ENCODE measurements around the gene DNAJC5G. TPM values are rescaled to one million over a fixed set of nuclear protein-coding genes. Genes with fewer than 3 reads are reported as not detected.

The DNAJC5G gene
- polyA plus RNA-seq, 1 of the 3 experiments (the other 2 are of a cell fraction): 0.18 TPM

DNA sequence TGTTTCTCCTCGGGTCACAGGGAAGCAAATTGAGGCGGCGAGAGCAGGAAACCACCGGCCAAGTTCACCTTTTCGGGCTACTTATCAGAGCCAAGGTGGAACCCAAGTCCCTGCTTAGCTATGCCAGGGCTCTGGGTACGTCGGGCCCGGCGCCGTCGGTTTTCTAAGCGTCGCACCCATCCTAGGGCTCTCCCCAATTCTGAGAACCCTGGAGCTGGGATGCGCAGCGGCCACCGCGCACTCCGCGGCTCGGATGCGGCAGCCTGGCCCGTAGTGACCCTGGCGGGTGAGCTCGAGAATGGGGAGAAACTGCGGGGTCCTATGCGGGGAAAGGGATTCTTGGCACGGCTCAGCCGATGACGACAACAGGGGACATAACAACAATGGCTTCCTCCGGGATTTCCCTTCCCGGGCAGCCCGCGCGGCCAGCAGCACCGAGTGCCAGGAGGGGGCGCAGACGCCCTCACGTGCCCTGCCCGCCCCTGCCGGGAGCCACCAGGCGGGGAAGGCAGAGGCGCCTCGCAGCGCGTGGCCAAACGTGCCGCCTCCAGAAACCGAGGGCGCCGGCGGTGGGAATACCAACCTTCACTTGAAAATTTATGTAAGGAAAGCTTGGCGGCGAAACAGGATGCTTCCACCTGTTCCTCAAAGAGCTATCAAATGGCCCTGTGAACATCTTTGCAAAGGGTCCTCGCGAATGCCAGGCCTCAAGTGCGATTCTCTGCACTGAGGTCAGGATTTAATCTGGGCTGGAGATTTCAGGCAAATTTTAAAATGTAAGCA lies 10.3 kb upstream of the DNAJC5G start:
- Histone ChIP-seq H2AFZ (ENCODE audit: low read depth) (peak overlapping the region; percentile 72; the same call in 1 of the 2 replicates), H3K27ac (ENCODE audit: low read depth in 2 of 2, low read length in 1 of 2) (no peak overlapping the region), H3K4me2 (peak overlapping the region; percentile 84), H3K27me3 (ENCODE audit: insufficient read depth) (peaks cover 86% of the 10 kb centered on the region), H3K79me2 (ENCODE audit: insufficient read depth) (no peaks in the 10 kb centered on the region), H3K9me2 (no peaks in the 10 kb centered on the region), H3K4me3 (ENCODE audit: low read depth in 2 of 2, low read length in 1 of 2) (peak overlapping the region; percentile 49 to 55), H3F3A (replicated peaks; ENCODE audit: insufficient read depth) (peaks cover 6% of the 10 kb centered on the region), H4K20me1 (ENCODE audit: insufficient read depth) (no peaks in the 10 kb centered on the region), H3K9ac (no peak overlapping the region), H3K9me3 (no peaks in the 10 kb centered on the region), H3K4me1 (ENCODE audit: control insufficient read depth in 1 of 2, insufficient read depth in 2 of 2, low read depth in 1 of 2, low read length in 1 of 2) (peaks cover 6 to 28% of the 10 kb centered on the region in 2 experiments; a peak in 1 of 4 replicates), H3K36me3 (replicated peaks in 1 of 2; ENCODE audit: control insufficient read depth in 1 of 2, insufficient read depth in 2 of 2, low read length in 1 of 2) (no peaks in the 10 kb centered on the region)
- peak; percentile 100 for DNase-seq
- ChIA-PET CTCF (interaction anchor here (0.5 to 14.1 kb wide), 61 partner anchors 9 to 1663 kb away, joined by 3 to 392 read pairs (median 4); partner anchors contain the start of genes ABHD1, AGBL5, ATRAID and CAD), POLR2A (interaction anchor here (0.6 to 2.0 kb wide), 3 partner anchors 16 to 1387 kb away, joined by 3 to 7 read pairs (median 4); partner anchors contain the start of gene ASXL2)
- WGBS (ENCODE audit: low lambda C conversion rate): 11% methylated on average over 47 of the region's 56 CpGs
- no peak for TF ChIP-seq RCOR1 (IDR thresholded peaks at IDR 0.05; ENCODE audit: low read length)
- 0 out of 2 replicates have a peak, but pooled peaks have one; percentile 13 for TF ChIP-seq TAF1 (IDR thresholded peaks at IDR 0.05; ENCODE audit: borderline replicate concordance, low read depth, low read length)
- TF ChIP-seq GABPA (IDR thresholded peaks at IDR 0.05; ENCODE audit: low read depth): no peak
- TF ChIP-seq PBX3 (IDR thresholded peaks at IDR 0.05): no peak
- TF ChIP-seq FOXM1 (IDR thresholded peaks at IDR 0.05; ENCODE audit: low read depth): no peak
- TF ChIP-seq GATA2 (CRISPR knock-in tag; IDR thresholded peaks at IDR 0.05): no peak; the same call in 1 of the 2 replicates
- TF ChIP-seq SMC3 (IDR thresholded peaks at IDR 0.05; ENCODE audit: low read depth, low read length): peak; percentile 75
- TF ChIP-seq, protein P1, sequence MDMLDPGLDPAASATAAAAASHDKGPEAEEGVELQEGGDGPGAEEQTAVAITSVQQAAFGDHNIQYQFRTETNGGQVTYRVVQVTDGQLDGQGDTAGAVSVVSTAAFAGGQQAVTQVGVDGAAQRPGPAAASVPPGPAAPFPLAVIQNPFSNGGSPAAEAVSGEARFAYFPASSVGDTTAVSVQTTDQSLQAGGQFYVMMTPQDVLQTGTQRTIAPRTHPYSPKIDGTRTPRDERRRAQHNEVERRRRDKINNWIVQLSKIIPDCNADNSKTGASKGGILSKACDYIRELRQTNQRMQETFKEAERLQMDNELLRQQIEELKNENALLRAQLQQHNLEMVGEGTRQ (IDR thresholded peaks at IDR 0.05; ENCODE audit: borderline replicate concordance, low read depth, low read length): peak; percentile 44; the same call in 1 of the 2 replicates
- peak; percentile 66; the same call in 1 of the 2 replicates for TF ChIP-seq FOXJ3 (CRISPR knock-in tag; IDR thresholded peaks at IDR 0.05)
- 0 out of 2 replicates have a peak, but pooled peaks have one; percentile 20 for TF ChIP-seq EZH2phosphoT487 (IDR thresholded peaks at IDR 0.05; ENCODE audit: borderline replicate concordance, low read depth)
- TF ChIP-seq POLR2AphosphoS5 (IDR thresholded peaks at IDR 0.05; ENCODE audit: low read depth, low read length): no peak
- TF ChIP-seq, protein P2, sequence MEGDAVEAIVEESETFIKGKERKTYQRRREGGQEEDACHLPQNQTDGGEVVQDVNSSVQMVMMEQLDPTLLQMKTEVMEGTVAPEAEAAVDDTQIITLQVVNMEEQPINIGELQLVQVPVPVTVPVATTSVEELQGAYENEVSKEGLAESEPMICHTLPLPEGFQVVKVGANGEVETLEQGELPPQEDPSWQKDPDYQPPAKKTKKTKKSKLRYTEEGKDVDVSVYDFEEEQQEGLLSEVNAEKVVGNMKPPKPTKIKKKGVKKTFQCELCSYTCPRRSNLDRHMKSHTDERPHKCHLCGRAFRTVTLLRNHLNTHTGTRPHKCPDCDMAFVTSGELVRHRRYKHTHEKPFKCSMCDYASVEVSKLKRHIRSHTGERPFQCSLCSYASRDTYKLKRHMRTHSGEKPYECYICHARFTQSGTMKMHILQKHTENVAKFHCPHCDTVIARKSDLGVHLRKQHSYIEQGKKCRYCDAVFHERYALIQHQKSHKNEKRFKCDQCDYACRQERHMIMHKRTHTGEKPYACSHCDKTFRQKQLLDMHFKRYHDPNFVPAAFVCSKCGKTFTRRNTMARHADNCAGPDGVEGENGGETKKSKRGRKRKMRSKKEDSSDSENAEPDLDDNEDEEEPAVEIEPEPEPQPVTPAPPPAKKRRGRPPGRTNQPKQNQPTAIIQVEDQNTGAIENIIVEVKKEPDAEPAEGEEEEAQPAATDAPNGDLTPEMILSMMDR (IDR thresholded peaks at IDR 0.05): peak; percentile 78
- no peak for TF ChIP-seq JUND (IDR thresholded peaks at IDR 0.05)
- TF ChIP-seq, protein P3, sequence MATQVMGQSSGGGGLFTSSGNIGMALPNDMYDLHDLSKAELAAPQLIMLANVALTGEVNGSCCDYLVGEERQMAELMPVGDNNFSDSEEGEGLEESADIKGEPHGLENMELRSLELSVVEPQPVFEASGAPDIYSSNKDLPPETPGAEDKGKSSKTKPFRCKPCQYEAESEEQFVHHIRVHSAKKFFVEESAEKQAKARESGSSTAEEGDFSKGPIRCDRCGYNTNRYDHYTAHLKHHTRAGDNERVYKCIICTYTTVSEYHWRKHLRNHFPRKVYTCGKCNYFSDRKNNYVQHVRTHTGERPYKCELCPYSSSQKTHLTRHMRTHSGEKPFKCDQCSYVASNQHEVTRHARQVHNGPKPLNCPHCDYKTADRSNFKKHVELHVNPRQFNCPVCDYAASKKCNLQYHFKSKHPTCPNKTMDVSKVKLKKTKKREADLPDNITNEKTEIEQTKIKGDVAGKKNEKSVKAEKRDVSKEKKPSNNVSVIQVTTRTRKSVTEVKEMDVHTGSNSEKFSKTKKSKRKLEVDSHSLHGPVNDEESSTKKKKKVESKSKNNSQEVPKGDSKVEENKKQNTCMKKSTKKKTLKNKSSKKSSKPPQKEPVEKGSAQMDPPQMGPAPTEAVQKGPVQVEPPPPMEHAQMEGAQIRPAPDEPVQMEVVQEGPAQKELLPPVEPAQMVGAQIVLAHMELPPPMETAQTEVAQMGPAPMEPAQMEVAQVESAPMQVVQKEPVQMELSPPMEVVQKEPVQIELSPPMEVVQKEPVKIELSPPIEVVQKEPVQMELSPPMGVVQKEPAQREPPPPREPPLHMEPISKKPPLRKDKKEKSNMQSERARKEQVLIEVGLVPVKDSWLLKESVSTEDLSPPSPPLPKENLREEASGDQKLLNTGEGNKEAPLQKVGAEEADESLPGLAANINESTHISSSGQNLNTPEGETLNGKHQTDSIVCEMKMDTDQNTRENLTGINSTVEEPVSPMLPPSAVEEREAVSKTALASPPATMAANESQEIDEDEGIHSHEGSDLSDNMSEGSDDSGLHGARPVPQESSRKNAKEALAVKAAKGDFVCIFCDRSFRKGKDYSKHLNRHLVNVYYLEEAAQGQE (IDR thresholded peaks at IDR 0.05; ENCODE audit: low read depth, low read length): no peak
- peak; percentile 80 for TF ChIP-seq YY1 (IDR thresholded peaks at IDR 0.05; ENCODE audit: low read depth)
- no peak for TF ChIP-seq ELF1 (IDR thresholded peaks at IDR 0.05)
- TF ChIP-seq EP300 (IDR thresholded peaks at IDR 0.05; ENCODE audit: borderline replicate concordance in 1 of 2, low read depth in 1 of 2, low read length in 1 of 2): no peak
- TF ChIP-seq, protein P4, sequence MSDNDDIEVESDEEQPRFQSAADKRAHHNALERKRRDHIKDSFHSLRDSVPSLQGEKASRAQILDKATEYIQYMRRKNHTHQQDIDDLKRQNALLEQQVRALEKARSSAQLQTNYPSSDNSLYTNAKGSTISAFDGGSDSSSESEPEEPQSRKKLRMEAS (IDR thresholded peaks at IDR 0.05; ENCODE audit: low read depth): peak; percentile 95
- peak; percentile 68; the same call in 1 of the 2 replicates for TF ChIP-seq SIN3A (IDR thresholded peaks at IDR 0.05; ENCODE audit: borderline replicate concordance, low read depth, low read length)
- no peak for TF ChIP-seq ZBTB33 (IDR thresholded peaks at IDR 0.05; ENCODE audit: borderline replicate concordance, low read depth)
